CD4-positive, alpha-beta T cell treated with Interleukin-15 for 4 hours (primary cell): ENCODE data around the gene TBC1D22B.

Experiments
- DNase-seq: peaks from one replicate; pipeline ENCODE4 v3.0.0-alpha.2; 2020; ENCODE audit warnings: low spot score

The TBC1D22B gene

GRCh38 chr6:37357288-37357687, 99.7 kb downstream of the TBC1D22B start:
- DNase-seq = no peak

GRCh38 chr6:37357860-37358259, 100.3 kb downstream of the TBC1D22B start:
- no peak for DNase-seq

GRCh38 chr6:37359039-37359438, 101.5 kb downstream of the TBC1D22B start:
- DNase-seq = no peak

GRCh38 chr6:37362101-37362828, 104.7 kb downstream of the TBC1D22B start:
- DNase-seq = no peak

GRCh38 chr6:37365791-37366190, 108.2 kb downstream of the TBC1D22B start:
- no peak for DNase-seq

- no peak for DNase-seq
Observed at GRCh38 chr6:37366910-37367309, 109.3 kb downstream of the TBC1D22B start.

- no peak for DNase-seq
Observed at GRCh38 chr6:37368961-37369320, 111.4 kb downstream of the TBC1D22B start.

- no peak for DNase-seq
Observed at GRCh38 chr6:37369321-37370201, 112.0 kb downstream of the TBC1D22B start.

GRCh38 chr6:37371154-37372083, 113.8 kb downstream of the TBC1D22B start:
- DNase-seq = no peak

GRCh38 chr6:37372116-37372515, 114.5 kb downstream of the TBC1D22B start:
- DNase-seq = no peak

- no peak for DNase-seq
Observed at GRCh38 chr6:37373822-37374471, 116.4 kb downstream of the TBC1D22B start.

- DNase-seq = no peak
Observed at GRCh38 chr6:37375376-37375775, 117.8 kb downstream of the TBC1D22B start.

- DNase-seq = no peak
Observed at GRCh38 chr6:37376078-37376743, 118.6 kb downstream of the TBC1D22B start.

GRCh38 chr6:37381579-37381978, 124.0 kb downstream of the TBC1D22B start:
- DNase-seq = peak; percentile 44
